HepG2 (cell line): ENCODE results near the gene HECTD2. TPM values are rescaled to one million over a fixed set of nuclear protein-coding genes. Genes with fewer than 3 reads are reported as not detected.

Experiments used
- ATAC-seq: fragments of 200-7000 bp; cut with Tn5 transposase; 3 replicates; pipeline ENCODE4 v1.9.1; 2020; ENCODE audit warnings: mild to moderate bottlenecking, moderate library complexity
- BruUV-seq: library from RNA; stranded (reverse); fragments of 400-500 nt; replicated peaks from 2 replicates; lab custom pipeline; 2021; lab: Mats Ljungman, UMichigan
- CTCF ChIA-PET: fragments of 300-600 bp; formaldehyde crosslinking; extraction: SDS; loops from one replicate; lab custom pipeline; 2021; ENCODE audit warnings: low total read pairs, inconsistent platforms, low intra/inter-chr PET ratio; lab: Yijun Ruan, JAX
- POLR2A ChIA-PET: fragments of 350-600 bp; sonication (Branson Sonifier 250); formaldehyde crosslinking; loops from one replicate; lab custom pipeline; 2020; ENCODE audit warnings: antibody characterized with exemption, inconsistent platforms; lab: Yijun Ruan, JAX
- DNase-seq: peaks from one replicate; pipeline ENCODE4 v3.0.0-alpha.2; 2015; ENCODE audit warnings: low spot score
- FAIRE-seq: peaks from 3 replicates; lab custom pipeline; 2011; peaks lifted over from hg19 to GRCh38; lab: Jason Lieb, UNC
- H2AFZ ChIP-seq: one replicate; pipeline ENCODE4 v1.6.1; 2011; ENCODE audit warnings: low read length, inconsistent platforms
- H3K27ac ChIP-seq: fragments of 300-600 bp; 3 replicates; pipeline ENCODE4 v1.8.0; 2011; ENCODE audit warnings: mixed run types, mild to moderate bottlenecking, mixed read lengths, low read length, inconsistent platforms; ENCODE audit not compliant: insufficient read depth; ENCODE audit errors: extremely low read length
- H3K27me3 ChIP-seq, 2 experiments: fragments of 200-600 bp in 1 of 2; 2 replicates in 1 of 2; 3 replicates in 1 of 2; pipeline versions ENCODE4 v1.6.0 to v1.8.0; 2011; ENCODE audit warnings: low read length in 2 of 2, mild to moderate bottlenecking in 2 of 2, moderate library complexity in 2 of 2, inconsistent platforms in 1 of 2; ENCODE audit not compliant: insufficient read depth in 2 of 2, control insufficient read depth in 1 of 2
- H3K36me3 ChIP-seq, 2 experiments: fragments of 200-600 bp in 1 of 2; replicated peaks in 1 of 2; 2 replicates in 1 of 2; 3 replicates in 1 of 2; pipeline versions ENCODE4 v1.5.1 to v1.8.0; 2011; ENCODE audit warnings: low read length in 2 of 2, inconsistent platforms in 1 of 2; ENCODE audit not compliant: insufficient read depth in 2 of 2, control insufficient read depth in 1 of 2
- H3K4me1 ChIP-seq: 2 replicates; pipeline ENCODE4 v1.5.1; 2012; ENCODE audit warnings: low read length, inconsistent platforms; ENCODE audit not compliant: insufficient read depth
- H3K4me2 ChIP-seq: 2 replicates; pipeline ENCODE4 v1.6.0; 2011; ENCODE audit warnings: low read depth, low read length, inconsistent platforms
- H3K4me3 ChIP-seq, 3 experiments: fragments of 200-600 bp in 1 of 3; sonication (generic), shearing (Covaris generic) in 1 of 3; replicated peaks in 1 of 3; 2 replicates each; pipeline ENCODE4 v1.5.1; 2011 to 2016; ENCODE audit warnings: low read length in 3 of 3, inconsistent platforms in 2 of 3, low read depth in 2 of 3, mild to moderate bottlenecking in 2 of 3, control low read depth in 1 of 3, mixed read lengths in 1 of 3; ENCODE audit not compliant: insufficient read depth in 1 of 3
- H3K79me2 ChIP-seq: one replicate; pipeline ENCODE4 v1.6.1; 2011; ENCODE audit warnings: low read length, inconsistent platforms; ENCODE audit not compliant: insufficient read depth
- H3K9ac ChIP-seq: 2 replicates; pipeline ENCODE4 v1.6.0; 2011; ENCODE audit warnings: mild to moderate bottlenecking, low read depth, low read length, inconsistent platforms; ENCODE audit not compliant: insufficient read depth
- H3K9me3 ChIP-seq: 2 replicates; pipeline ENCODE4 v1.5.1; 2012; ENCODE audit warnings: mild to moderate bottlenecking, low read length
- H4K20me1 ChIP-seq: 2 replicates; pipeline ENCODE4 v1.6.0; 2011; ENCODE audit warnings: inconsistent platforms, mild to moderate bottlenecking, low read length, moderate library complexity; ENCODE audit not compliant: insufficient read depth
- FOXJ3 ChIP-seq: sonication (generic); formaldehyde crosslinking; IDR thresholded peaks from 2 replicates; pipeline ENCODE4 v1.4.0; 2020; ENCODE audit warnings: missing genetic modification reagents, mild to moderate bottlenecking, borderline replicate concordance
- PITX1 ChIP-seq: sonication (generic); formaldehyde crosslinking; IDR thresholded peaks from 2 replicates; pipeline ENCODE4 v1.5.1; 2020; ENCODE audit warnings: mild to moderate bottlenecking, missing genetic modification reagents
- ZNF619 ChIP-seq: sonication (generic); formaldehyde crosslinking; IDR thresholded peaks from 2 replicates; pipeline ENCODE4 v1.4.0; 2020; ENCODE audit warnings: mild to moderate bottlenecking, missing genetic modification reagents
- ZNF782 ChIP-seq: sonication (generic); formaldehyde crosslinking; IDR thresholded peaks from 2 replicates; pipeline ENCODE4 v1.4.0; 2020; ENCODE audit warnings: missing genetic modification reagents, mild to moderate bottlenecking, borderline replicate concordance
- WGBS: methylation state at CpG from one replicate; pipeline ENCODE4 v1.1.6; 2017; ENCODE audit warnings: low lambda C conversion rate; 5-methylcytosine and 5-hydroxymethylcytosine counted together
- in situ Hi-C: cut with HindIII; loops from 2 replicates; pipeline ENCODE4 v1.10.0; 2017; ENCODE audit warnings: low pct_unique_long_range_greater_than_20kb; ENCODE audit not compliant: extremely low pct_ligation_motif_present
- intact Hi-C: fragments of 100-400 bp; cut with micrococcal nuclease; formaldehyde crosslinking; loops from one replicate; pipeline ENCODE4 v1.10.0; 2022; ENCODE audit not compliant: unreplicated experiment
- polyA plus RNA-seq, 8 experiments: library from polyadenylated mRNA; depleted of rRNA in 3 of 8; stranded (reverse) in 7 of 8; unstranded in 1 of 8; fragments of >200 nt; fragmentation: Illumina TruSeq in 4 of 8; extraction: Trizol in 4 of 8; gene quantifications; 2 replicates each; pipeline versions ENCODE4 v1.2.1 to v1.2.3, GENCODE V29; 2011 to 2016; ENCODE audit warnings: low read depth in 4 of 8, missing spikeins in 1 of 8, mixed read lengths in 1 of 8; ENCODE audit not compliant: insufficient read depth in 1 of 8
- total RNA-seq, 5 experiments: library from RNA; depleted of rRNA; stranded (reverse); fragments of >200 nt; fragmentation: Illumina TruSeq; extraction: Trizol; gene quantifications; 2 replicates each; pipeline ENCODE4 v1.2.3, GENCODE V29; 2016; ENCODE audit warnings: low read depth in 1 of 5
- TF ChIP-seq, protein P1 (sequence below): sonication (generic); formaldehyde crosslinking; IDR thresholded peaks from 2 replicates; pipeline ENCODE4 v1.4.0; 2020; ENCODE audit warnings: missing genetic modification reagents

Gene HECTD2
- total and polyA plus RNA-seq, 2 of the 13 experiments (the other 11 are each of a cell fraction or from before 2014, with no cell fraction given), result 3.2 to 5.2 TPM

DNA sequence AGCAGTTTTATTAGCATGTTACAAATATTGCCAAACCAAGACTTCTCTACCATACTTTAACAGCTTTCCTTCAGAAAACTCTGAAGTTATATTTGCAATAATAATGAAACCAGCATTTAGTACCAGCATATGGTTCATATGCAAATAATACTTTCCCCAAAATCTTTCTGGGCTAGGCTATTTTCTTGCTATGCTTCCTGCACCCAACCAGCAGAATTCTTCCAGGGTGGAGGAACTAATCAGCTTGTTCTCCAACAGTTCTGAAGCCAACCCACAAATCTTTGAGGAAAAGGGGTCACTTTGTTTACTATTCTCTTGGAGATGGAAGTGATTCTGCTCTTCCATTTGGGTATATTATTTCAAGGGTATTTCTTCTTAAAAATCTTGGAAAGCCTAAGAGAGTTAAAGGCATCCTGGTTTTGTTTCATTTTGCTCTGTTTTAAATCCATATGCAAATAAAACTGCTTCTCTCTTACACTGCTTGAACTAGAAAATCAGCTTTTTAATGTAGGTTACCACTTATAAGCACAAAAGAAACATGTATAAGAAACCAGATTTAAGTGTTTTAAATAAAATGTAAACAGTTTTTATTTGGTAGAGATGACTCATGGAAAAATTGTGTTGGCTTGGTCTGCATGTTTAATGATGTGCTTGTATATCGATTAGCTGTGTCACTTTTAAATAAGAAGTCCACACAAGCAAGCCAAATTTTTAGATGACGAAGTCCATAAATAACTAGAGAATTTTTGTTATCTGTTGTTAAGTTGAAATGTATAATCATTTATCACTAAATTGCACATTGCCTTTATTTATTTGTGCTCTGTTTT, 103.7 kb downstream of the HECTD2 start:
- POLR2A ChIA-PET, result no interaction called here
- peaks cover 4% of the 10 kb centered on the region; the same call in 1 of the 2 replicates for H3K9me3 ChIP-seq
- 96% methylated on average over 2 of the region's 2 CpGs for WGBS
- H3K36me3 ChIP-seq, result no peaks in the 10 kb centered on the region
- no peaks in the 10 kb centered on the region for H4K20me1 ChIP-seq
- H3K9ac ChIP-seq, result no peak overlapping the region
- DNase-seq (no peak), FAIRE-seq (no peak), ATAC-seq (no peak)
- no peak overlapping the region for H3K4me2 ChIP-seq
- H3K27ac ChIP-seq, result no peak overlapping the region
- no peak overlapping the region for H3K4me3 ChIP-seq
- H3K27me3 ChIP-seq, result no peaks in the 10 kb centered on the region
- intact Hi-C loops (no loop called here), in situ Hi-C loops (no loop called here)
- no peak overlapping the region for H2AFZ ChIP-seq
- no TSS peak for BruUV-seq
- no peak for TF ChIP-seq PITX1 (CRISPR knock-in tag)
- TF ChIP-seq FOXJ3, result no peak
- TF ChIP-seq ZNF782, result no peak
- TF ChIP-seq ZNF619, result no peak
- TF ChIP-seq, protein P1, sequence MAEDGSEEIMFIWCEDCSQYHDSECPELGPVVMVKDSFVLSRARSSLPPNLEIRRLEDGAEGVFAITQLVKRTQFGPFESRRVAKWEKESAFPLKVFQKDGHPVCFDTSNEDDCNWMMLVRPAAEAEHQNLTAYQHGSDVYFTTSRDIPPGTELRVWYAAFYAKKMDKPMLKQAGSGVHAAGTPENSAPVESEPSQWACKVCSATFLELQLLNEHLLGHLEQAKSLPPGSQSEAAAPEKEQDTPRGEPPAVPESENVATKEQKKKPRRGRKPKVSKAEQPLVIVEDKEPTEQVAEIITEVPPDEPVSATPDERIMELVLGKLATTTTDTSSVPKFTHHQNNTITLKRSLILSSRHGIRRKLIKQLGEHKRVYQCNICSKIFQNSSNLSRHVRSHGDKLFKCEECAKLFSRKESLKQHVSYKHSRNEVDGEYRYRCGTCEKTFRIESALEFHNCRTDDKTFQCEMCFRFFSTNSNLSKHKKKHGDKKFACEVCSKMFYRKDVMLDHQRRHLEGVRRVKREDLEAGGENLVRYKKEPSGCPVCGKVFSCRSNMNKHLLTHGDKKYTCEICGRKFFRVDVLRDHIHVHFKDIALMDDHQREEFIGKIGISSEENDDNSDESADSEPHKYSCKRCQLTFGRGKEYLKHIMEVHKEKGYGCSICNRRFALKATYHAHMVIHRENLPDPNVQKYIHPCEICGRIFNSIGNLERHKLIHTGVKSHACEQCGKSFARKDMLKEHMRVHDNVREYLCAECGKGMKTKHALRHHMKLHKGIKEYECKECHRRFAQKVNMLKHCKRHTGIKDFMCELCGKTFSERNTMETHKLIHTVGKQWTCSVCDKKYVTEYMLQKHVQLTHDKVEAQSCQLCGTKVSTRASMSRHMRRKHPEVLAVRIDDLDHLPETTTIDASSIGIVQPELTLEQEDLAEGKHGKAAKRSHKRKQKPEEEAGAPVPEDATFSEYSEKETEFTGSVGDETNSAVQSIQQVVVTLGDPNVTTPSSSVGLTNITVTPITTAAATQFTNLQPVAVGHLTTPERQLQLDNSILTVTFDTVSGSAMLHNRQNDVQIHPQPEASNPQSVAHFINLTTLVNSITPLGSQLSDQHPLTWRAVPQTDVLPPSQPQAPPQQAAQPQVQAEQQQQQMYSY, result no peak
- H3K4me1 ChIP-seq, result no peaks in the 10 kb centered on the region
- CTCF ChIA-PET, result no interaction called here
- H3K79me2 ChIP-seq, result no peaks in the 10 kb centered on the region
